NCI-H2029 treated with DMSO at 0.1 percent for 48 hours (cell line): Measurements from ENCODE around the gene PDE8A.
"Not testable (repeated sequence)": the region's sequence is repeated elsewhere in the genome, so short reads cannot be mapped to it uniquely, and the experiment has no call there.

Experiments used
- DNase-seq: peaks from one replicate; lab custom pipeline; 2025; lab: John Stamatoyannopoulos, UW

Gene PDE8A

GRCh38 chr15:85010386-85011159 is 28.9 kb downstream of the PDE8A start:
- DNase-seq = no peak

GRCh38 chr15:85011160-85011571 is 29.5 kb downstream of the PDE8A start:
- DNase-seq = no peak

GRCh38 chr15:85011724-85012123 is 30.1 kb downstream of the PDE8A start:
- DNase-seq = not testable (repeated sequence)

GRCh38 chr15:85013785-85014184 is 32.1 kb downstream of the PDE8A start:
- DNase-seq = no peak

- no peak for DNase-seq
Measured at GRCh38 chr15:85014932-85015331, 33.3 kb downstream of the PDE8A start.

GRCh38 chr15:85016275-85016674 is 34.6 kb downstream of the PDE8A start:
- DNase-seq = no peak

GRCh38 chr15:85019815-85020590 is 38.3 kb downstream of the PDE8A start:
- no peak for DNase-seq

GRCh38 chr15:85021409-85021808 is 39.8 kb downstream of the PDE8A start:
- DNase-seq = no peak

GRCh38 chr15:85022860-85023403 is 41.3 kb downstream of the PDE8A start:
- no peak for DNase-seq

- no peak for DNase-seq
Measured at GRCh38 chr15:85024003-85024402, 42.3 kb downstream of the PDE8A start.

- DNase-seq = no peak
Measured at GRCh38 chr15:85024509-85025336, 43.1 kb downstream of the PDE8A start.

- no peak for DNase-seq
Measured at GRCh38 chr15:85025516-85026251, 44.0 kb downstream of the PDE8A start.

- no peak for DNase-seq
Measured at GRCh38 chr15:85026304-85027032, 44.8 kb downstream of the PDE8A start.

GRCh38 chr15:85027033-85027380 is 45.4 kb downstream of the PDE8A start:
- DNase-seq = no peak

GRCh38 chr15:85027421-85027820 is 45.8 kb downstream of the PDE8A start:
- DNase-seq = no peak

GRCh38 chr15:85028416-85028815 is 46.8 kb downstream of the PDE8A start:
- no peak for DNase-seq

- DNase-seq = no peak
Measured at GRCh38 chr15:85029221-85029620, 47.6 kb downstream of the PDE8A start.

- DNase-seq = no peak
Measured at GRCh38 chr15:85030301-85030929, 48.8 kb downstream of the PDE8A start.

- no peak for DNase-seq
Measured at GRCh38 chr15:85031086-85031943, 49.7 kb downstream of the PDE8A start.
